GM23338 (cell line): Measurements from ENCODE around the gene BCKDK. TPM values are rescaled to one million over a fixed set of nuclear protein-coding genes. Genes with fewer than 3 reads are reported as not detected.

ENCODE experiments used
- ATAC-seq: fragments of 200-7000 bp; cut with Tn5 transposase; 3 replicates; pipeline ENCODE4 v1.9.1; 2020
- DNase-seq: peaks from one replicate; pipeline ENCODE4 v3.0.0-alpha.2; 2015; ENCODE audit warnings: low spot score
- H2AFZ ChIP-seq: fragments of 200-600 bp; sonication (generic); 2 replicates; pipeline ENCODE4 v1.8.0; 2016; ENCODE audit warnings: antibody characterized with exemption, mild to moderate bottlenecking, moderate library complexity
- H3F3A ChIP-seq: fragments of 200-600 bp; sonication (generic); replicated peaks from 2 replicates; pipeline ENCODE4 v1.8.0; 2017; ENCODE audit warnings: antibody characterized with exemption, mixed run types, low read depth
- H3K27ac ChIP-seq: fragments of 200-600 bp; sonication (generic); 2 replicates; pipeline ENCODE4 v1.6.1; 2016; ENCODE audit warnings: low read depth
- H3K27me3 ChIP-seq: fragments of 200-600 bp; sonication (generic); 2 replicates; pipeline ENCODE4 v1.8.0; 2016; ENCODE audit warnings: mild to moderate bottlenecking, mixed run types, moderate library complexity; ENCODE audit not compliant: insufficient read depth
- H3K36me3 ChIP-seq: fragments of 200-600 bp; sonication (generic); 2 replicates; pipeline ENCODE4 v1.8.0; 2016; ENCODE audit warnings: mild to moderate bottlenecking; ENCODE audit not compliant: insufficient read depth
- H3K4me1 ChIP-seq: fragments of 200-600 bp; sonication (generic); 2 replicates; pipeline ENCODE4 v1.8.0; 2016; ENCODE audit warnings: mild to moderate bottlenecking, moderate library complexity; ENCODE audit not compliant: insufficient read depth
- H3K4me2 ChIP-seq: fragments of 200-600 bp; sonication (generic); 2 replicates; pipeline ENCODE4 v1.7.1; 2017; ENCODE audit warnings: mixed run types
- H3K4me3 ChIP-seq: fragments of 200-600 bp; sonication (generic); 2 replicates; pipeline ENCODE4 v1.6.1; 2016; ENCODE audit warnings: mixed run types
- H3K79me2 ChIP-seq: fragments of 200-600 bp; sonication (generic); replicated peaks from 2 replicates; pipeline ENCODE4 v1.8.0; 2017; ENCODE audit warnings: mild to moderate bottlenecking; ENCODE audit not compliant: insufficient read depth
- H3K9me2 ChIP-seq: fragments of 200-600 bp; sonication (generic); 2 replicates; pipeline ENCODE4 v1.8.0; 2017; ENCODE audit not compliant: insufficient read depth
- H4K20me1 ChIP-seq: fragments of 200-600 bp; sonication (generic); replicated peaks from 2 replicates; pipeline ENCODE4 v1.8.0; 2017; ENCODE audit warnings: mild to moderate bottlenecking; ENCODE audit not compliant: insufficient read depth
- H3K27ac Mint-ChIP-seq: 2 replicates; pipeline ENCODE4 v1.8.0; 2020; ENCODE audit warnings: inconsistent platforms, mild to moderate bottlenecking, moderate library complexity, mixed read lengths
- H3K27me3 Mint-ChIP-seq: 3 replicates; pipeline ENCODE4 v1.8.0; 2022; ENCODE audit warnings: low read depth, mild to moderate bottlenecking, moderate library complexity, mixed read lengths, inconsistent platforms; ENCODE audit not compliant: insufficient read depth, poor library complexity
- H3K36me3 Mint-ChIP-seq: 3 replicates; pipeline ENCODE4 v1.8.0; 2021; ENCODE audit warnings: low read depth, mild to moderate bottlenecking, inconsistent platforms, moderate library complexity, mixed read lengths
- H3K4me1 Mint-ChIP-seq: 3 replicates; pipeline ENCODE4 v1.8.0; 2020; ENCODE audit warnings: mild to moderate bottlenecking, inconsistent platforms, mixed read lengths
- H3K4me3 Mint-ChIP-seq: 3 replicates; pipeline ENCODE4 v1.8.0; 2021; ENCODE audit warnings: moderate library complexity, mild to moderate bottlenecking, inconsistent platforms, mixed read lengths
- H3K9me3 Mint-ChIP-seq: 3 replicates; pipeline ENCODE4 v1.8.0; 2020; ENCODE audit warnings: moderate library complexity, mild to moderate bottlenecking, inconsistent platforms, mixed read lengths
- CREB1 ChIP-seq: fragments of 250-450 bp; sonication (Bioruptor Pico); IDR thresholded peaks from 2 replicates; pipeline ENCODE4 v1.5.0; 2020; ENCODE audit warnings: low read depth, mild to moderate bottlenecking, moderate library complexity
- EZH2 ChIP-seq: fragments of 200-600 bp; sonication (generic); IDR thresholded peaks from one replicate; pipeline ENCODE4 v1.8.0; 2017; ENCODE audit warnings: antibody characterized with exemption, mild to moderate bottlenecking, low read depth; ENCODE audit not compliant: unreplicated experiment
- EZH2phosphoT487 ChIP-seq: fragments of 200-600 bp; sonication (generic); IDR thresholded peaks from one replicate; pipeline ENCODE4 v1.8.1; 2018; ENCODE audit warnings: antibody characterized with exemption; ENCODE audit not compliant: unreplicated experiment
- JUNB ChIP-seq: IDR thresholded peaks from one replicate; pipeline ENCODE4 v1.6.1; 2016; ENCODE audit warnings: antibody characterized with exemption; ENCODE audit not compliant: unreplicated experiment
- NANOG ChIP-seq: IDR thresholded peaks from 2 replicates; pipeline ENCODE4 v1.6.1; 2016; ENCODE audit warnings: antibody characterized with exemption, borderline replicate concordance
- POLR2AphosphoS5 ChIP-seq: IDR thresholded peaks from 2 replicates; pipeline ENCODE4 v1.6.1; 2016; ENCODE audit warnings: antibody characterized with exemption, low read depth
- STAT1 ChIP-seq: IDR thresholded peaks from one replicate; pipeline ENCODE4 v1.6.1; 2016; ENCODE audit warnings: antibody characterized with exemption; ENCODE audit not compliant: unreplicated experiment
- ZNF114 ChIP-seq: fragments of 250-450 bp; sonication (Bioruptor Pico); IDR thresholded peaks from 2 replicates; pipeline ENCODE4 v1.5.0; 2020; ENCODE audit warnings: mild to moderate bottlenecking, moderate library complexity
- ZNF331 ChIP-seq: fragments of 250-450 bp; sonication (Bioruptor Pico); IDR thresholded peaks from 2 replicates; pipeline ENCODE4 v1.5.0; 2020; ENCODE audit warnings: low read depth, mild to moderate bottlenecking, moderate library complexity
- polyA plus RNA-seq: library from polyadenylated mRNA; unstranded; fragments of >200 nt; fragmentation: Nextera tagmentation; extraction: Ambion mirVana; gene quantifications from 2 replicates; pipeline ENCODE4 v1.2.1, GENCODE V29; 2016
- total RNA-seq: library from RNA; depleted of rRNA; stranded (reverse); fragments of >200 nt; shearing (Covaris generic); gene quantifications from 2 replicates; pipeline ENCODE4 v1.2.3, GENCODE V29; 2014
- TF ChIP-seq, protein P1 (sequence below): IDR thresholded peaks from 2 replicates; pipeline ENCODE4 v1.6.1; 2016; ENCODE audit warnings: antibody characterized with exemption
- TF ChIP-seq, protein P2 (sequence below), 2 experiments: fragments of 200-600 bp in 1 of 2; sonication (generic) in 1 of 2; conservative IDR thresholded peaks; 2 replicates each; pipeline versions ENCODE4 v1.5.1 to v1.6.1; 2016 to 2017; ENCODE audit warnings: antibody characterized with exemption in 2 of 2, low read depth in 2 of 2, mild to moderate bottlenecking in 2 of 2, moderate library complexity in 1 of 2
- TF ChIP-seq, protein P3 (sequence below): IDR thresholded peaks from one replicate; pipeline ENCODE4 v1.6.1; 2018; ENCODE audit warnings: antibody characterized with exemption; ENCODE audit not compliant: unreplicated experiment
- TF ChIP-seq, protein P4 (sequence below): fragments of 250-450 bp; sonication (Bioruptor Pico); IDR thresholded peaks from 2 replicates; pipeline ENCODE4 v1.5.0; 2020; ENCODE audit warnings: mild to moderate bottlenecking, moderate library complexity

BCKDK gene
- total and polyA plus RNA-seq, 2 experiments from 2014 or later: 36.1 to 58.9 TPM

DNA sequence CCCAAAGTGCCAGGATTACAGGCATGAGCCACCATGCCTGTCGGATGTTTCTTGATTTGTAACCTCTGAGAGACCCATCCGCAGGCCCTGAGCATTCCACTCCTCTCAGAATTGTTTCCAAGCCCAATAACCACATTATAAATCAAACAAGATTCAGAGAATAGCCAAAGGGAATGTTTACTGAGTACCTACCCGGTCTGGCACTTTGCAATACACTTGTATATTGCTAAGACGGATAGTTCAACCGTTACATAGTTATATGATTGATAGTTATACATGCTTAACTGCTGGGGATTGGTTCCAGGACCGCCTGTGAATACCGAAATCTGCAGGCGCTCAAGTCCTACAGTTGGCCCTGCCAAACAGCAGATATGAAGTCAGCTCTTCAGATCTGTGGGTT is 6.3 kb downstream of the BCKDK start:
- TF ChIP-seq ZNF331 (CRISPR knock-in tag) (no peak), STAT1 (no peak), EZH2 (no peak), ZNF114 (CRISPR knock-in tag) (no peak), EZH2phosphoT487 (no peak), POLR2AphosphoS5 (no peak), JUNB (no peak), CREB1 (CRISPR knock-in tag) (no peak), NANOG (no peak)
- TF ChIP-seq, protein P1, sequence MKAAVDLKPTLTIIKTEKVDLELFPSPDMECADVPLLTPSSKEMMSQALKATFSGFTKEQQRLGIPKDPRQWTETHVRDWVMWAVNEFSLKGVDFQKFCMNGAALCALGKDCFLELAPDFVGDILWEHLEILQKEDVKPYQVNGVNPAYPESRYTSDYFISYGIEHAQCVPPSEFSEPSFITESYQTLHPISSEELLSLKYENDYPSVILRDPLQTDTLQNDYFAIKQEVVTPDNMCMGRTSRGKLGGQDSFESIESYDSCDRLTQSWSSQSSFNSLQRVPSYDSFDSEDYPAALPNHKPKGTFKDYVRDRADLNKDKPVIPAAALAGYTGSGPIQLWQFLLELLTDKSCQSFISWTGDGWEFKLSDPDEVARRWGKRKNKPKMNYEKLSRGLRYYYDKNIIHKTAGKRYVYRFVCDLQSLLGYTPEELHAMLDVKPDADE: no peak
- TF ChIP-seq, protein P2, sequence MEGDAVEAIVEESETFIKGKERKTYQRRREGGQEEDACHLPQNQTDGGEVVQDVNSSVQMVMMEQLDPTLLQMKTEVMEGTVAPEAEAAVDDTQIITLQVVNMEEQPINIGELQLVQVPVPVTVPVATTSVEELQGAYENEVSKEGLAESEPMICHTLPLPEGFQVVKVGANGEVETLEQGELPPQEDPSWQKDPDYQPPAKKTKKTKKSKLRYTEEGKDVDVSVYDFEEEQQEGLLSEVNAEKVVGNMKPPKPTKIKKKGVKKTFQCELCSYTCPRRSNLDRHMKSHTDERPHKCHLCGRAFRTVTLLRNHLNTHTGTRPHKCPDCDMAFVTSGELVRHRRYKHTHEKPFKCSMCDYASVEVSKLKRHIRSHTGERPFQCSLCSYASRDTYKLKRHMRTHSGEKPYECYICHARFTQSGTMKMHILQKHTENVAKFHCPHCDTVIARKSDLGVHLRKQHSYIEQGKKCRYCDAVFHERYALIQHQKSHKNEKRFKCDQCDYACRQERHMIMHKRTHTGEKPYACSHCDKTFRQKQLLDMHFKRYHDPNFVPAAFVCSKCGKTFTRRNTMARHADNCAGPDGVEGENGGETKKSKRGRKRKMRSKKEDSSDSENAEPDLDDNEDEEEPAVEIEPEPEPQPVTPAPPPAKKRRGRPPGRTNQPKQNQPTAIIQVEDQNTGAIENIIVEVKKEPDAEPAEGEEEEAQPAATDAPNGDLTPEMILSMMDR (conservative IDR thresholded peaks at IDR 0.05; ENCODE audit: low read depth in 2 of 2): no peak
- TF ChIP-seq, protein P3, sequence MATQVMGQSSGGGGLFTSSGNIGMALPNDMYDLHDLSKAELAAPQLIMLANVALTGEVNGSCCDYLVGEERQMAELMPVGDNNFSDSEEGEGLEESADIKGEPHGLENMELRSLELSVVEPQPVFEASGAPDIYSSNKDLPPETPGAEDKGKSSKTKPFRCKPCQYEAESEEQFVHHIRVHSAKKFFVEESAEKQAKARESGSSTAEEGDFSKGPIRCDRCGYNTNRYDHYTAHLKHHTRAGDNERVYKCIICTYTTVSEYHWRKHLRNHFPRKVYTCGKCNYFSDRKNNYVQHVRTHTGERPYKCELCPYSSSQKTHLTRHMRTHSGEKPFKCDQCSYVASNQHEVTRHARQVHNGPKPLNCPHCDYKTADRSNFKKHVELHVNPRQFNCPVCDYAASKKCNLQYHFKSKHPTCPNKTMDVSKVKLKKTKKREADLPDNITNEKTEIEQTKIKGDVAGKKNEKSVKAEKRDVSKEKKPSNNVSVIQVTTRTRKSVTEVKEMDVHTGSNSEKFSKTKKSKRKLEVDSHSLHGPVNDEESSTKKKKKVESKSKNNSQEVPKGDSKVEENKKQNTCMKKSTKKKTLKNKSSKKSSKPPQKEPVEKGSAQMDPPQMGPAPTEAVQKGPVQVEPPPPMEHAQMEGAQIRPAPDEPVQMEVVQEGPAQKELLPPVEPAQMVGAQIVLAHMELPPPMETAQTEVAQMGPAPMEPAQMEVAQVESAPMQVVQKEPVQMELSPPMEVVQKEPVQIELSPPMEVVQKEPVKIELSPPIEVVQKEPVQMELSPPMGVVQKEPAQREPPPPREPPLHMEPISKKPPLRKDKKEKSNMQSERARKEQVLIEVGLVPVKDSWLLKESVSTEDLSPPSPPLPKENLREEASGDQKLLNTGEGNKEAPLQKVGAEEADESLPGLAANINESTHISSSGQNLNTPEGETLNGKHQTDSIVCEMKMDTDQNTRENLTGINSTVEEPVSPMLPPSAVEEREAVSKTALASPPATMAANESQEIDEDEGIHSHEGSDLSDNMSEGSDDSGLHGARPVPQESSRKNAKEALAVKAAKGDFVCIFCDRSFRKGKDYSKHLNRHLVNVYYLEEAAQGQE: no peak
- TF ChIP-seq, protein P4, sequence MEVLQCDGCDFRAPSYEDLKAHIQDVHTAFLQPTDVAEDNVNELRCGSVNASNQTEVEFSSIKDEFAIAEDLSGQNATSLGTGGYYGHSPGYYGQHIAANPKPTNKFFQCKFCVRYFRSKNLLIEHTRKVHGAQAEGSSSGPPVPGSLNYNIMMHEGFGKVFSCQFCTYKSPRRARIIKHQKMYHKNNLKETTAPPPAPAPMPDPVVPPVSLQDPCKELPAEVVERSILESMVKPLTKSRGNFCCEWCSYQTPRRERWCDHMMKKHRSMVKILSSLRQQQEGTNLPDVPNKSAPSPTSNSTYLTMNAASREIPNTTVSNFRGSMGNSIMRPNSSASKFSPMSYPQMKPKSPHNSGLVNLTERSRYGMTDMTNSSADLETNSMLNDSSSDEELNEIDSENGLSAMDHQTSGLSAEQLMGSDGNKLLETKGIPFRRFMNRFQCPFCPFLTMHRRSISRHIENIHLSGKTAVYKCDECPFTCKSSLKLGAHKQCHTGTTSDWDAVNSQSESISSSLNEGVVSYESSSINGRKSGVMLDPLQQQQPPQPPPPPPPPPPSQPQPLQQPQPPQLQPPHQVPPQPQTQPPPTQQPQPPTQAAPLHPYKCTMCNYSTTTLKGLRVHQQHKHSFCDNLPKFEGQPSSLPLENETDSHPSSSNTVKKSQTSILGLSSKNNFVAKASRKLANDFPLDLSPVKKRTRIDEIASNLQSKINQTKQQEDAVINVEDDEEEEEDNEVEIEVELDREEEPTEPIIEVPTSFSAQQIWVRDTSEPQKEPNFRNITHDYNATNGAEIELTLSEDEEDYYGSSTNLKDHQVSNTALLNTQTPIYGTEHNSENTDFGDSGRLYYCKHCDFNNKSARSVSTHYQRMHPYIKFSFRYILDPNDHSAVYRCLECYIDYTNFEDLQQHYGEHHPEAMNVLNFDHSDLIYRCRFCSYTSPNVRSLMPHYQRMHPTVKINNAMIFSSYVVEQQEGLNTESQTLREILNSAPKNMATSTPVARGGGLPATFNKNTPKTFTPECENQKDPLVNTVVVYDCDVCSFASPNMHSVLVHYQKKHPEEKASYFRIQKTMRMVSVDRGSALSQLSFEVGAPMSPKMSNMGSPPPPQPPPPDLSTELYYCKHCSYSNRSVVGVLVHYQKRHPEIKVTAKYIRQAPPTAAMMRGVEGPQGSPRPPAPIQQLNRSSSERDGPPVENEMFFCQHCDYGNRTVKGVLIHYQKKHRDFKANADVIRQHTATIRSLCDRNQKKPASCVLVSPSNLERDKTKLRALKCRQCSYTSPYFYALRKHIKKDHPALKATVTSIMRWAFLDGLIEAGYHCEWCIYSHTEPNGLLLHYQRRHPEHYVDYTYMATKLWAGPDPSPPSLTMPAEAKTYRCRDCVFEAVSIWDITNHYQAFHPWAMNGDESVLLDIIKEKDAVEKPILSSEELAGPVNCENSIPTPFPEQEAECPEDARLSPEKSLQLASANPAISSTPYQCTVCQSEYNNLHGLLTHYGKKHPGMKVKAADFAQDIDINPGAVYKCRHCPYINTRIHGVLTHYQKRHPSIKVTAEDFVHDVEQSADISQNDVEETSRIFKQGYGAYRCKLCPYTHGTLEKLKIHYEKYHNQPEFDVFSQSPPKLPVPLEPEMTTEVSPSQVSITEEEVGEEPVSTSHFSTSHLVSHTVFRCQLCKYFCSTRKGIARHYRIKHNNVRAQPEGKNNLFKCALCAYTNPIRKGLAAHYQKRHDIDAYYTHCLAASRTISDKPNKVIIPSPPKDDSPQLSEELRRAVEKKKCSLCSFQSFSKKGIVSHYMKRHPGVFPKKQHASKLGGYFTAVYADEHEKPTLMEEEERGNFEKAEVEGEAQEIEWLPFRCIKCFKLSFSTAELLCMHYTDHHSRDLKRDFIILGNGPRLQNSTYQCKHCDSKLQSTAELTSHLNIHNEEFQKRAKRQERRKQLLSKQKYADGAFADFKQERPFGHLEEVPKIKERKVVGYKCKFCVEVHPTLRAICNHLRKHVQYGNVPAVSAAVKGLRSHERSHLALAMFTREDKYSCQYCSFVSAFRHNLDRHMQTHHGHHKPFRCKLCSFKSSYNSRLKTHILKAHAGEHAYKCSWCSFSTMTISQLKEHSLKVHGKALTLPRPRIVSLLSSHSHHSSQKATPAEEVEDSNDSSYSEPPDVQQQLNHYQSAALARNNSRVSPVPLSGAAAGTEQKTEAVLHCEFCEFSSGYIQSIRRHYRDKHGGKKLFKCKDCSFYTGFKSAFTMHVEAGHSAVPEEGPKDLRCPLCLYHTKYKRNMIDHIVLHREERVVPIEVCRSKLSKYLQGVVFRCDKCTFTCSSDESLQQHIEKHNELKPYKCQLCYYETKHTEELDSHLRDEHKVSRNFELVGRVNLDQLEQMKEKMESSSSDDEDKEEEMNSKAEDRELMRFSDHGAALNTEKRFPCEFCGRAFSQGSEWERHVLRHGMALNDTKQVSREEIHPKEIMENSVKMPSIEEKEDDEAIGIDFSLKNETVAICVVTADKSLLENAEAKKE (CRISPR knock-in tag): no peak

More for the DNA sequence above, 6.3 kb downstream of the BCKDK start:
- Mint-ChIP-seq H3K4me1 (peaks cover 9% of the 10 kb centered on the region), H3K27ac (no peak overlapping the region), H3K36me3 (peaks cover 46% of the 10 kb centered on the region), H3K9me3 (peaks cover 2% of the 10 kb centered on the region; the same call in 1 of the 3 replicates), H3K27me3 (peaks cover 16% of the 10 kb centered on the region), H3K4me3 (no peak overlapping the region; the same call in 2 of the 3 replicates)
- Histone ChIP-seq H3K4me1 (peaks cover 7% of the 10 kb centered on the region), H3K36me3 (no peaks in the 10 kb centered on the region), H3K79me2 (peaks cover 16% of the 10 kb centered on the region), H3K9me2 (no peaks in the 10 kb centered on the region), H2AFZ (no peak overlapping the region), H4K20me1 (peaks cover 17% of the 10 kb centered on the region), H3K27ac (no peak overlapping the region), H3K4me2 (no peak overlapping the region), H3K4me3 (no peak overlapping the region), H3K27me3 (no peaks in the 10 kb centered on the region), H3F3A (peaks cover 19% of the 10 kb centered on the region; the same call in 1 of the 2 replicates)
- ATAC-seq: no peak
- no peak for DNase-seq
